Lower lobe of right lung (tissue), 2 donors: ENCODE results near the gene IDS. TPM values are rescaled to one million over a fixed set of nuclear protein-coding genes. Genes with fewer than 3 reads are reported as not detected.
"Not testable (repeated sequence)": the region's sequence is repeated elsewhere in the genome, so short reads cannot be mapped to it uniquely, and the experiment has no call there.

Experiments
- ATAC-seq, 2 donors: fragments of 200-7000 bp; cut with Tn5 transposase; one replicate each; pipeline ENCODE4 v1.9.1; 2020 to 2022; ENCODE audit warnings: mild to moderate bottlenecking in 2 of 2, moderate library complexity in 2 of 2
- DNase-seq: peaks from one replicate; pipeline ENCODE4 v3.0.0-alpha.2; 2020
- H3K27ac ChIP-seq: fragments of 200-600 bp; one replicate; pipeline ENCODE4 v1.8.0; 2022
- H3K27me3 ChIP-seq: fragments of 200-600 bp; one replicate; pipeline ENCODE4 v1.8.0; 2022; ENCODE audit warnings: low read depth
- H3K36me3 ChIP-seq: fragments of 200-600 bp; one replicate; pipeline ENCODE4 v1.8.0; 2022; ENCODE audit warnings: mild to moderate bottlenecking
- H3K4me1 ChIP-seq: fragments of 200-600 bp; one replicate; pipeline ENCODE4 v1.8.0; 2022
- H3K4me3 ChIP-seq: fragments of 200-600 bp; one replicate; pipeline ENCODE4 v1.8.0; 2022; ENCODE audit warnings: mild to moderate bottlenecking
- H3K9me3 ChIP-seq: fragments of 200-600 bp; one replicate; pipeline ENCODE4 v1.8.0; 2022
- intact Hi-C: fragments of 100-400 bp; cut with DNase I; formaldehyde crosslinking; loops from one replicate; pipeline ENCODE4 v1.11.0; 2022
- total RNA-seq: library from RNA; stranded (reverse); fragmentation: NEBNext Ultra II Directional; extraction: Animal tissue kit (Norgen Biotek cat#: 25700); gene quantifications from one replicate; pipeline ENCODE4 v1.2.1, GENCODE V29; 2021
- TF ChIP-seq, protein P1 (sequence below): fragments of 200-600 bp; IDR thresholded peaks from one replicate; pipeline ENCODE4 v1.8.0; 2022; ENCODE audit warnings: antibody characterized with exemption, mild to moderate bottlenecking
- donor health status: DM: no; HTN: yes; CAD: no; lungs with severe emphysema.

Gene IDS
- total RNA-seq, 1 donor from 2014 or later: 88.6 TPM

DNA sequence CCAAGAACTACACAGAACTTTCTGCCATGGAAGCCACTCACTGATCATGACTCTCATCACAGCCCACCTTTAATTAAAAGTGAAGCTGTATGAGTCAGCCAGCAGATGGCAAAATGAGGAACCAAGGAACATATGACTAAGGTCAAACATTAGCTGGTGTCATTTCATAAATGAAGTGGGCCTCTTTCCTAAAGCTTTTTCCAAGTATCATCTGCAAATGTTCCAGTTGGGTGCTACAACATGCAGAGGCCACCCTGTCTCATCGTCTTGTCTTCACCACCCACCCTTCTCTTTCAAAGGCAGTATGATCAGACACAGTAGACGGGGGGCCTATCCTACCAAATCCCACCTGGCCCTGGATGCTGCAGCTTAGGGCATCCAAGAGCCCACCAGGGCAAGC is 26.5 kb upstream of the IDS start:
- ATAC-seq (no peak), DNase-seq (no peak)
- TF ChIP-seq, protein P1, sequence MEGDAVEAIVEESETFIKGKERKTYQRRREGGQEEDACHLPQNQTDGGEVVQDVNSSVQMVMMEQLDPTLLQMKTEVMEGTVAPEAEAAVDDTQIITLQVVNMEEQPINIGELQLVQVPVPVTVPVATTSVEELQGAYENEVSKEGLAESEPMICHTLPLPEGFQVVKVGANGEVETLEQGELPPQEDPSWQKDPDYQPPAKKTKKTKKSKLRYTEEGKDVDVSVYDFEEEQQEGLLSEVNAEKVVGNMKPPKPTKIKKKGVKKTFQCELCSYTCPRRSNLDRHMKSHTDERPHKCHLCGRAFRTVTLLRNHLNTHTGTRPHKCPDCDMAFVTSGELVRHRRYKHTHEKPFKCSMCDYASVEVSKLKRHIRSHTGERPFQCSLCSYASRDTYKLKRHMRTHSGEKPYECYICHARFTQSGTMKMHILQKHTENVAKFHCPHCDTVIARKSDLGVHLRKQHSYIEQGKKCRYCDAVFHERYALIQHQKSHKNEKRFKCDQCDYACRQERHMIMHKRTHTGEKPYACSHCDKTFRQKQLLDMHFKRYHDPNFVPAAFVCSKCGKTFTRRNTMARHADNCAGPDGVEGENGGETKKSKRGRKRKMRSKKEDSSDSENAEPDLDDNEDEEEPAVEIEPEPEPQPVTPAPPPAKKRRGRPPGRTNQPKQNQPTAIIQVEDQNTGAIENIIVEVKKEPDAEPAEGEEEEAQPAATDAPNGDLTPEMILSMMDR: no peak
- no peak overlapping the region for H3K27ac ChIP-seq
- no peaks in the 10 kb centered on the region for H3K27me3 ChIP-seq
- intact Hi-C loops: no loop called here
- no peaks in the 10 kb centered on the region for H3K36me3 ChIP-seq
- H3K9me3 ChIP-seq: no peaks in the 10 kb centered on the region
- no peak overlapping the region for H3K4me3 ChIP-seq
- no peaks in the 10 kb centered on the region for H3K4me1 ChIP-seq

DNA sequence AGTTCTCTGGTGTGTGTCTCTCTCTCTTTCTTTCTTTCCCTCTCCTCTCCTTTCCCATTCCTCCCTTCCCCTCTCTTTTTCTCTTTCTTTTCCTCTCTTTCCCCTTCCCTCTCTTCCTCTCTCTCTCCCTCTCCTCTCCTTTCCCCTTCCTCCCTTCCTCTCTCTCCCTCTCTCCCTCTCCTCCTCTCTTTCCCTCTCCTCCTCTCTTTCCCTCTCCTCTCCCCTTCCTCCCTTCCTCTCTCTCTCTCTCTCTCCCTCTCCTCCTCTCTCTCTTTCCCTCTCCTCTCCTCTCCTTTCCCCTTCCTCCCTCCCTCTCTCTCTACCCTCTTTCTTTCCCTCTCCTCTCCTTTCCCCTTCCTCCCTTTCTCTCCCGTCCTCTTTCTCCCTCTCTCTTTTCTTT is 23.3 kb upstream of the IDS start:
- ATAC-seq: no peak
- Histone ChIP-seq H3K9me3 (no peaks in the 10 kb centered on the region), H3K27ac (no peak overlapping the region), H3K4me1 (no peaks in the 10 kb centered on the region), H3K27me3 (no peaks in the 10 kb centered on the region), H3K4me3 (no peak overlapping the region), H3K36me3 (no peaks in the 10 kb centered on the region)
- no peak for DNase-seq
- intact Hi-C loops: no loop called here
- TF ChIP-seq, protein P1: no peak

DNA sequence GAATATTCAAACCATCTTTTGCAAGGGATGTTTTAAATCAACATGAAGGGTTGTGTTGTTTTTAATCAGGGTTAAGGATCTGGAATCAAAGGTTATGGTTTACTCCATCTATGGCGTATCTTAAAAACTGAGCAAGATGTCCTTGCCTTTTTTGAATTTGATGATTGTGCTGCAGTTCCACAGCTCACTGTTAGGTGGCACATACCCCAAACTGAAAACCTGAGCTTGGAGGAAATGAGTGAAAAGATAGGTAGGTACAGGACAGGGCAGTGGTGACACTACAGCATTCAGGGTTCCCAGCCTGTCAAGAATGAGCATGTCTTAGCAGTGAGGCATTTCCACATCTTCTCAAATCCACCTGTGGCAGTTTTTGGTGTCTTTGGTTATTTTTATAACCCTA is 22.6 kb upstream of the IDS start:
- Histone ChIP-seq H3K27me3 (no peaks in the 10 kb centered on the region), H3K36me3 (no peaks in the 10 kb centered on the region), H3K27ac (no peak overlapping the region), H3K9me3 (no peaks in the 10 kb centered on the region), H3K4me1 (no peaks in the 10 kb centered on the region), H3K4me3 (no peak overlapping the region)
- DNase-seq (no peak), ATAC-seq (peak in 1 of 2 donors; percentile 37)
- intact Hi-C loops: no loop called here
- TF ChIP-seq, protein P1: peak; percentile 41

DNA sequence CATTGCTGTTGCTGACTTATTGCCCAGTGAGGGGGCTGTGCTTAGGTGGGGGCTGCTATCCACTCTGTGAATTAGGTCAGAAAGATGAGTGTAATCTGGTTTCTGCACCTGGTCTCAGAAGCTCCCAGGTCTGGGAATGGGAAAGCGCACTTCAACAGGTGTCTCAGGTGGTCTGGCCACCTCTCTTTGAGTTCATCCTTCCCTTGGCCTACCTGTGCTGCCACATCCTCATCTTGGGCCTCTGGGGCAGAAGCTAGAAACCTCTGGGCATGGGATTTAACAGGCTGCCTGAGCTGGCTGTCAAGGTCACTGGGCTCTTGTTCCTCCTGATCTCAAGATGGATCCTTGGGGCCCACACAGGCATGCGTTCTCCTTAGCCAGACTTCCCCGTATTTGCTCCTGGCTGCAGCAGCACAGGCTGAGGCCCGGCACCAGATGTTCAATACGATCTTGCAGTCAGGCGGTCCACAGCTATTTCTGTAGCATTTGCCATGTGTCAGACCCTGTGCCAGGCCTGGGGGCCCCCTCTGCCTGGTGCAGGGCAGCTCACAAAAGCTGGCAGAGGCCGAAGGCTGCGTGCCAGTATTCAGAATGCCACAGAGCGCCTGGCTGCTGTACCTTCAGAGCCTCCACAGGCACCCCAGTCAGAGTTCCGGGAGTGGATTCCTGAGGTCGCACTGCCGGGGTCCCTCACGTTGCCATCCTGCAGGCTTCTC is 21.4 kb upstream of the IDS start:
- H3K4me1 ChIP-seq, DNase-seq, H3K27me3 ChIP-seq, H3K9me3 ChIP-seq, ATAC-seq, H3K36me3 ChIP-seq, intact Hi-C loops, H3K4me3 ChIP-seq: not testable (repeated sequence)
- H3K27ac ChIP-seq: peak overlapping the region; percentile 46

DNA sequence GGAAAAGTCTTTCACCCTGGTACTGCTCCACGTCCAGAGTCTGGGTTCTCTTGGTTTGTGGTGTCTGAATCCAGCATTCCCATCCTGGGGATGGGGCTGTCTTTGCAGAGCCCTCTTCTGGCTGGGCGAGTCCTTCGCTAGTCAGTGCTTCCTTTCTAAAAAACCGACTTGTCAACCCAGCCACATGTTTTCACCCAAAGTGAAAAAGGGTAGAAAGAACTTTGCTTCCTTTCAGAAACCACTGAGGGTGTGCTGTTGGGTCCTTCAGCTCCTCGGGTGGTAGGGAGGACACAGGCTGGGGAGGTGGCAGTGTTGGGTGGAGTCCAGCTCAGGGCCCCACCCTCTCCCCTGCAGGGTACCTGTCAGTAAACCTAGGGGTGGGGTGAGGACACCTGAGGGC is 20.8 kb upstream of the IDS start:
- intact Hi-C loops, DNase-seq, H3K36me3 ChIP-seq, H3K27me3 ChIP-seq, H3K4me3 ChIP-seq, H3K9me3 ChIP-seq, H3K4me1 ChIP-seq: not testable (repeated sequence)
- peak; percentile 39 to 66 for ATAC-seq
- peak overlapping the region; percentile 46 for H3K27ac ChIP-seq

DNA sequence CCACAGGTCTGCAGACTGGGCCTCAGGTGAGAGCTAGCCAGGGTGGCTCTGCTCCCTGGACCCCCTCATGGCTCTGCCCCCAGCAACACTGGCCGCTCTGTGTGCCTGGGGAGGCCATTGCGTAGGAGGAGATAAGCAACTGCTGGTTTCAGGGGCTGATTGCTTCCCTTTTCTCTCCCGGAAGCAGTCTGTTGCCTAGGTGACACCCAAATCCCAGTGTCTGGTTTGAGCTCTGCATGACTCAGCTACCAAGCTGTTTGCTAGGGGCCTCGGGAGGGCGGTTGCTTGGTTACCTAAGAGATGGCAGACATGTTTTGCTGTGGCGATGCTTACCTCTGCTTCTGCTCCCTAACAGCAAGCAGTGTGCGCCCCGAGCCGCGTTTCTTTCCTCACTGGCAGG is 20.3 kb upstream of the IDS start:
- H3K27me3 ChIP-seq, H3K4me1 ChIP-seq, H3K27ac ChIP-seq, H3K36me3 ChIP-seq, intact Hi-C loops, H3K9me3 ChIP-seq, H3K4me3 ChIP-seq: not testable (repeated sequence)
- peak; percentile 85 to 94 for ATAC-seq
- peak; percentile 71 for DNase-seq

DNA sequence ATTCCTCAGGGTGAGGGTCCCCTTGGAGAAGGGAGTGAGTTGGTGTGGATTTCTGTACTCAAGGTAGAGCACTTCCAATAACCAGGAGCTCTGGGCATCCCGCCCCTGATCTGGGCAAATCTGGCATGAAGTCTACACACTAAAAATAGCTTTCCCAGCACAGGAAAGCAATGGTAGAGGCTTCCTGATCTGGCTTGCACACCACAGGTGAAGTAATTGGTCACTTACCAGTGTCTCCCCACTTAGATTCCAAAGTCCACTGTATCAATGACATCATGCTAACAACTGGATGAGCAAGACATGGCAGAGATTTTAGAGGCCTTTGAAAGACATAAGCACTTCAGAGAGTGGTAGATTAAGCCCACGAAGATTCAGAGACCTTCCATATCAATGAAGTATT is 17.8 kb upstream of the IDS start:
- H3K4me3 ChIP-seq: no peak overlapping the region
- intact Hi-C loops: no loop called here
- H3K27ac ChIP-seq: no peak overlapping the region
- TF ChIP-seq, protein P1: no peak
- H3K36me3 ChIP-seq: no peaks in the 10 kb centered on the region
- no peaks in the 10 kb centered on the region for H3K27me3 ChIP-seq
- H3K9me3 ChIP-seq: no peaks in the 10 kb centered on the region
- ATAC-seq: no peak
- no peaks in the 10 kb centered on the region for H3K4me1 ChIP-seq
- no peak for DNase-seq
